ENCODE data around the gene NANP. TPM values are rescaled to one million over a fixed set of nuclear protein-coding genes. Genes with fewer than 3 reads are reported as not detected.

The NANP gene
- total RNA-seq, 4 donors from 2014 or later, result 2.1 to 5.4 (median 4.8) TPM

DNA sequence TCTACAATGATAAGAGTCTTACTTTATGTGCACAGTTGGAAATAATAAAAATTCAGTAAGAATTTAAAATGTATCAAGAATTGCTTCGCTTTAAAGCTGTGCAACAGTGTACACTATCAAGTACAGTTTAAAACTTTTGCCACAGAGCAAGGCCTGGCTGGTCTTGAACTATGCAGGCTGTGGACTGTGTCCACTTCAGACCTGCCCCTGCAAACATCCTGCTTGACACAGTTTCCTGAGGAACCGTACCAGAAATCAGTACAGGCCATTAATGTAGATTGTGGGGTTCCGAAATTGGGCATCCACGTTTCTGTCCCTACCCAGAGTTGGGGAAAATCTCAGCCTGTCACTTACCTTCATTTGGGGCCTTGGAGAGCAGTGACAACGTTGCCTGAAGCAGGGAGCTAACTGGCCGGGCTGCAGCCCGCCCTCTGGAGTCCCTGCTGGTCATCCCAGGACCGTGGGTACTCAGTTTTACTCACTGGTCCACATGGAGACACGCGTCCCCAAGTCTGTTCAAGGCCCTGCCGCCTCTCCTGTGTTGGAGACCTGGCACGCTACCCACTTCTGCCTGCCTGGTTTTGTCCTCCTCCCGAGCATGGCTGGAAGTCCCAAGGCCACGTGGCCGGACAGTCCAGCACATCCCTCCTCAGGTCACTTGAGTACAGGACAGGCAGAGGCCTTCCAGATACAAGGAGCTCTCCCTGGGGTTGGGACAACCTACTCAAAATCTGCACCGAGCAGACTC is 46.9 kb downstream of the NANP start:
- Histone ChIP-seq H3K4me3 (no peak overlapping the region), H3K9me3 (no peaks in the 10 kb centered on the region), H3K27me3 (no peaks in the 10 kb centered on the region), H3K36me3 (peaks cover 0 to 7% (median 0%) of the 10 kb centered on the region in 3 donors), H3K27ac (no peak overlapping the region), H3K4me1 (peaks cover 0 to 8% (median 0%) of the 10 kb centered on the region in 3 donors)
- WGBS, 2 donors, result 77 to 84% methylated on average over 7 to 10 of the region's 16 CpGs
- DNase-seq, result no peak
- intact Hi-C loops (cut with DNase I), result no loop called here
- TF ChIP-seq, protein P1, sequence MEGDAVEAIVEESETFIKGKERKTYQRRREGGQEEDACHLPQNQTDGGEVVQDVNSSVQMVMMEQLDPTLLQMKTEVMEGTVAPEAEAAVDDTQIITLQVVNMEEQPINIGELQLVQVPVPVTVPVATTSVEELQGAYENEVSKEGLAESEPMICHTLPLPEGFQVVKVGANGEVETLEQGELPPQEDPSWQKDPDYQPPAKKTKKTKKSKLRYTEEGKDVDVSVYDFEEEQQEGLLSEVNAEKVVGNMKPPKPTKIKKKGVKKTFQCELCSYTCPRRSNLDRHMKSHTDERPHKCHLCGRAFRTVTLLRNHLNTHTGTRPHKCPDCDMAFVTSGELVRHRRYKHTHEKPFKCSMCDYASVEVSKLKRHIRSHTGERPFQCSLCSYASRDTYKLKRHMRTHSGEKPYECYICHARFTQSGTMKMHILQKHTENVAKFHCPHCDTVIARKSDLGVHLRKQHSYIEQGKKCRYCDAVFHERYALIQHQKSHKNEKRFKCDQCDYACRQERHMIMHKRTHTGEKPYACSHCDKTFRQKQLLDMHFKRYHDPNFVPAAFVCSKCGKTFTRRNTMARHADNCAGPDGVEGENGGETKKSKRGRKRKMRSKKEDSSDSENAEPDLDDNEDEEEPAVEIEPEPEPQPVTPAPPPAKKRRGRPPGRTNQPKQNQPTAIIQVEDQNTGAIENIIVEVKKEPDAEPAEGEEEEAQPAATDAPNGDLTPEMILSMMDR (IDR thresholded peaks at IDR 0.05), result no peak
- TF ChIP-seq POLR2A (IDR thresholded peaks at IDR 0.05), result no peak

DNA sequence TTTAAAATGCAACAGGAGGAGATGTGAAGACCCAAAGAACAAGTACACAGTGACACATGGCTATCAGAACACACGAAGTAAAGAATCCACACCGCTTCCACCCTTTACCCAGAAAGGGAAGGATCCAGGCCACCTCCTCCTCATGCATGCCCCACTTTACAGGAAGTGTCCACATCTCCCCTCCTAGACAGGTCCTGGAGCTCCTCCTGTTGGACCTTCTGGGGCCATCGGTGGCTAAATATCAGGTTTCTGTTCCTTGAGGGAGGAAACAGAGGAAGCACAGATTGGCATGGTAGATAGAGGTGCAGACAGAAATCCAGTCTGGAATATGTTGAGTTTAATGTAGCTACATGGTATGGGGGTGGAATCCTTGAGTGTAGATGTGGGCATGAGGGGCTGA is 49.4 kb downstream of the NANP start:
- 60 to 77% methylated on average over 3 of the region's 3 CpGs for WGBS, 2 donors
- H3K4me1 ChIP-seq, result no peaks in the 10 kb centered on the region
- peaks cover 0 to 12% (median 0%) of the 10 kb centered on the region in 3 donors for H3K36me3 ChIP-seq
- TF ChIP-seq POLR2A (IDR thresholded peaks at IDR 0.05), result no peak
- TF ChIP-seq, protein P1 (IDR thresholded peaks at IDR 0.05), result no peak
- H3K4me3 ChIP-seq, result no peak overlapping the region
- H3K27me3 ChIP-seq, result no peaks in the 10 kb centered on the region
- H3K9me3 ChIP-seq, result no peaks in the 10 kb centered on the region
- no peak for DNase-seq
- no peak overlapping the region for H3K27ac ChIP-seq
- intact Hi-C loops (cut with DNase I), result no loop called here

GRCh38 chr20:25573288-25574251 is 50.2 kb downstream of the NANP start:
- 84 to 88% methylated on average over 6 of the region's 6 CpGs for WGBS, 2 donors
- no peaks in the 10 kb centered on the region for H3K4me1 ChIP-seq
- H3K9me3 ChIP-seq, result no peaks in the 10 kb centered on the region
- no peaks in the 10 kb centered on the region for H3K27me3 ChIP-seq
- no peak overlapping the region for H3K27ac ChIP-seq
- no peak overlapping the region for H3K4me3 ChIP-seq
- intact Hi-C loops (cut with DNase I), result no loop called here
- DNase-seq, result no peak
- peaks cover 0 to 6% (median 0%) of the 10 kb centered on the region in 3 donors for H3K36me3 ChIP-seq
- TF ChIP-seq POLR2A (IDR thresholded peaks at IDR 0.05), result no peak
- TF ChIP-seq, protein P1 (IDR thresholded peaks at IDR 0.05), result no peak

DNA sequence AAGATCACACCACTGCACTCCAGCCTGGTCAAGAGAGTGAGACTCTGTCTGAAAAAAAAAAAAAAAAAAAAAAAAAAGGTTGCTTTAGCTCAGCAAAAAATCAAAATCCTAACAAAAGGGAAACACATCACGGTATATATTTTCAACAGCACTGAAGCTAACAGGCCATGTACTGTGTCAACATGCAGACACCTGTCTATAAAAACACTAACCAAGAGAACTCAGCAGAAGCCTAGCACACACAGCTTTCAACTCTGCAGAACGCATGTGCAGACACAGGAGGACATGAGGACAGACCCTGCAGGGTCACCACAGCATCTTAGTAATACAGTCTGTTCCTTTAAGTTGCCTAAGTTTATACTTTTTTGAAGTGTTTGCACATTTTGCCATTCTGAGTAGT is 52.0 kb downstream of the NANP start:
- H3K9me3 ChIP-seq, result no peaks in the 10 kb centered on the region
- no peak overlapping the region for H3K27ac ChIP-seq
- no peaks in the 10 kb centered on the region for H3K4me1 ChIP-seq
- peaks cover 0 to 6% (median 0%) of the 10 kb centered on the region in 3 donors for H3K36me3 ChIP-seq
- intact Hi-C loops (cut with DNase I), result no loop called here
- 80 to 83% methylated on average over 2 of the region's 2 CpGs for WGBS, 2 donors
- no peaks in the 10 kb centered on the region for H3K27me3 ChIP-seq
- DNase-seq, result no peak
- H3K4me3 ChIP-seq, result no peak overlapping the region
- TF ChIP-seq, protein P1 (IDR thresholded peaks at IDR 0.05), result no peak
- no peak for TF ChIP-seq POLR2A (IDR thresholded peaks at IDR 0.05)

- Histone ChIP-seq H3K9me3 (no peaks in the 10 kb centered on the region), H3K4me1 (no peaks in the 10 kb centered on the region), H3K27ac (no peak overlapping the region), H3K36me3 (peaks cover 0 to 6% (median 0%) of the 10 kb centered on the region in 3 donors), H3K27me3 (no peaks in the 10 kb centered on the region), H3K4me3 (no peak overlapping the region)
- no peak for TF ChIP-seq POLR2A (IDR thresholded peaks at IDR 0.05)
- no peak for DNase-seq
- intact Hi-C loops (cut with DNase I), result no loop called here
- WGBS, 2 donors, result 42 to 50% methylated on average over 1 to 2 of the region's 2 CpGs
These were observed 52.6 kb downstream of the NANP start for GRCh38 chr20:25571240-25571639.

Measured in esophagus squamous epithelium (tissue), 5 donors.